K562 (cell line): ENCODE data around the gene PUSL1. TPM values are rescaled to one million over a fixed set of nuclear protein-coding genes. Genes with fewer than 3 reads are reported as not detected.

Experiments used
- CUX1 ChIP-seq: fragments of 200-800 bp; sonication (Bioruptor generic); IDR thresholded peaks from 2 replicates; pipeline ENCODE4 v1.6.1; 2016; ENCODE audit warnings: missing genetic modification characterization, missing compliant biosample characterization
- MAZ ChIP-seq, 2 experiments: fragments of 450-650 bp in 1 of 2; sonication (generic) in 1 of 2; formaldehyde crosslinking; IDR thresholded peaks in 1 of 2; conservative IDR thresholded peaks in 1 of 2; 2 replicates each; pipeline versions ENCODE4 v1.4.0 to v1.5.0; 2020; ENCODE audit warnings: mild to moderate bottlenecking in 1 of 2, missing genetic modification reagents in 1 of 2
- ZBTB40 ChIP-seq, 2 experiments: fragments of 450-650 bp in 1 of 2; sonication (generic) in 1 of 2; formaldehyde crosslinking in 1 of 2; IDR thresholded peaks; 2 replicates each; pipeline versions ENCODE4 v1.7.1 to v1.9.0; 2016 to 2022; ENCODE audit warnings: inconsistent platforms in 1 of 2, mild to moderate bottlenecking in 1 of 2, missing genetic modification reagents in 1 of 2
- ZSCAN29 ChIP-seq: fragments of 450-650 bp; IDR thresholded peaks from 2 replicates; pipeline ENCODE4 v1.6.1; 2017
- polyA plus RNA-seq, 8 experiments: library from polyadenylated mRNA; depleted of rRNA in 4 of 8; stranded (reverse) in 5 of 8; unstranded in 3 of 8; fragments of >200 nt; fragmentation: Nextera tagmentation in 2 of 8; fragmentation: Illumina TruSeq in 1 of 8; extraction: Ambion mirVana in 2 of 8; extraction: Trizol in 1 of 8; gene quantifications; 2 replicates each; pipeline versions ENCODE4 v1.2.1 to v1.2.3, GENCODE V29; 2011 to 2014; ENCODE audit warnings: inconsistent platforms in 1 of 8, missing spikeins in 1 of 8
- total RNA-seq, 7 experiments: library from RNA; depleted of rRNA in 6 of 7; stranded (reverse); fragments of >200 nt in 6 of 7; fragmentation: Illumina TruSeq in 2 of 7; extraction: Trizol in 2 of 7; gene quantifications; 2 replicates each; pipeline versions ENCODE4 v1.2.1 to v1.2.3, GENCODE V29; 2011 to 2021; ENCODE audit warnings: low replicate concordance in 1 of 7
- TF ChIP-seq, protein P1 (sequence below): sonication (generic); formaldehyde crosslinking; IDR thresholded peaks from 2 replicates; pipeline ENCODE4 v1.8.1; 2023; ENCODE audit warnings: mild to moderate bottlenecking, missing genetic modification reagents
- TF ChIP-seq, protein P2 (sequence below): fragments of 250-450 bp; sonication (Bioruptor Pico); IDR thresholded peaks from 2 replicates; pipeline ENCODE4 v1.5.0; 2020; ENCODE audit warnings: mild to moderate bottlenecking
- TF ChIP-seq, protein P3 (sequence below): fragments of 450-650 bp; IDR thresholded peaks from 2 replicates; pipeline ENCODE4 v1.6.1; 2016

PUSL1 gene
- total and polyA plus RNA-seq, 9 of the 15 experiments (the other 6 are each of a cell fraction or from before 2014, with no cell fraction given) = 0.62 to 86.9 (median 13.6) TPM

- no peak for TF ChIP-seq ZBTB40 (IDR thresholded peaks at IDR 0.05)
- TF ChIP-seq ZBTB40 (CRISPR knock-in tag; IDR thresholded peaks at IDR 0.05) = no peak
- TF ChIP-seq MAZ (CRISPR knock-in tag; conservative IDR thresholded peaks at IDR 0.05 in 1 of 2, IDR thresholded peaks at IDR 0.05 in 1 of 2) = no peak
- TF ChIP-seq, protein P1, sequence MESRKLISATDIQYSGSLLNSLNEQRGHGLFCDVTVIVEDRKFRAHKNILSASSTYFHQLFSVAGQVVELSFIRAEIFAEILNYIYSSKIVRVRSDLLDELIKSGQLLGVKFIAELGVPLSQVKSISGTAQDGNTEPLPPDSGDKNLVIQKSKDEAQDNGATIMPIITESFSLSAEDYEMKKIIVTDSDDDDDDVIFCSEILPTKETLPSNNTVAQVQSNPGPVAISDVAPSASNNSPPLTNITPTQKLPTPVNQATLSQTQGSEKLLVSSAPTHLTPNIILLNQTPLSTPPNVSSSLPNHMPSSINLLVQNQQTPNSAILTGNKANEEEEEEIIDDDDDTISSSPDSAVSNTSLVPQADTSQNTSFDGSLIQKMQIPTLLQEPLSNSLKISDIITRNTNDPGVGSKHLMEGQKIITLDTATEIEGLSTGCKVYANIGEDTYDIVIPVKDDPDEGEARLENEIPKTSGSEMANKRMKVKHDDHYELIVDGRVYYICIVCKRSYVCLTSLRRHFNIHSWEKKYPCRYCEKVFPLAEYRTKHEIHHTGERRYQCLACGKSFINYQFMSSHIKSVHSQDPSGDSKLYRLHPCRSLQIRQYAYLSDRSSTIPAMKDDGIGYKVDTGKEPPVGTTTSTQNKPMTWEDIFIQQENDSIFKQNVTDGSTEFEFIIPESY (CRISPR knock-in tag) = peak; percentile 63; the same call in 1 of the 2 replicates
- TF ChIP-seq, protein P2, sequence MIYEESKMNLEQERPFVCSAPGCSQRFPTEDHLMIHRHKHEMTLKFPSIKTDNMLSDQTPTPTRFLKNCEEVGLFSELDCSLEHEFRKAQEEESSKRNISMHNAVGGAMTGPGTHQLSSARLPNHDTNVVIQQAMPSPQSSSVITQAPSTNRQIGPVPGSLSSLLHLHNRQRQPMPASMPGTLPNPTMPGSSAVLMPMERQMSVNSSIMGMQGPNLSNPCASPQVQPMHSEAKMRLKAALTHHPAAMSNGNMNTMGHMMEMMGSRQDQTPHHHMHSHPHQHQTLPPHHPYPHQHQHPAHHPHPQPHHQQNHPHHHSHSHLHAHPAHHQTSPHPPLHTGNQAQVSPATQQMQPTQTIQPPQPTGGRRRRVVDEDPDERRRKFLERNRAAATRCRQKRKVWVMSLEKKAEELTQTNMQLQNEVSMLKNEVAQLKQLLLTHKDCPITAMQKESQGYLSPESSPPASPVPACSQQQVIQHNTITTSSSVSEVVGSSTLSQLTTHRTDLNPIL (CRISPR knock-in tag) = no peak
- TF ChIP-seq CUX1 (CRISPR knock-in tag) = no peak
- TF ChIP-seq ZSCAN29 = no peak
- TF ChIP-seq, protein P3, sequence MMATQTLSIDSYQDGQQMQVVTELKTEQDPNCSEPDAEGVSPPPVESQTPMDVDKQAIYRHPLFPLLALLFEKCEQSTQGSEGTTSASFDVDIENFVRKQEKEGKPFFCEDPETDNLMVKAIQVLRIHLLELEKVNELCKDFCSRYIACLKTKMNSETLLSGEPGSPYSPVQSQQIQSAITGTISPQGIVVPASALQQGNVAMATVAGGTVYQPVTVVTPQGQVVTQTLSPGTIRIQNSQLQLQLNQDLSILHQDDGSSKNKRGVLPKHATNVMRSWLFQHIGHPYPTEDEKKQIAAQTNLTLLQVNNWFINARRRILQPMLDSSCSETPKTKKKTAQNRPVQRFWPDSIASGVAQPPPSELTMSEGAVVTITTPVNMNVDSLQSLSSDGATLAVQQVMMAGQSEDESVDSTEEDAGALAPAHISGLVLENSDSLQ = no peak
These were observed 5.4 kb upstream of the PUSL1 start (continued) for GRCh38 chr1:1302951-1303509.
